ENCODE measurements around the gene MCF2L. TPM values are rescaled to one million over a fixed set of nuclear protein-coding genes. Genes with fewer than 3 reads are reported as not detected.

Gene MCF2L
- total RNA-seq, 1 experiment from 2014 or later = 5.9 TPM

- Histone ChIP-seq H3K4me2 (ENCODE audit: low read length) (no peak overlapping the region), H3K9me3 (ENCODE audit: low read length) (no peaks in the 10 kb centered on the region), H3K9ac (ENCODE audit: low read length) (no peak overlapping the region), H3K79me2 (ENCODE audit: low read length) (no peaks in the 10 kb centered on the region), H4K20me1 (ENCODE audit: low read length) (no peaks in the 10 kb centered on the region), H3K9me2 (replicated peaks; ENCODE audit: low read length) (no peaks in the 10 kb centered on the region), H3K27ac (ENCODE audit: low read length) (no peak overlapping the region), H3F3A (ENCODE audit: low read length, unreplicated experiment) (no peaks in the 10 kb centered on the region), H2AFZ (ENCODE audit: low read length) (no peak overlapping the region), H3K27me3 (ENCODE audit: low read length) (no peaks in the 10 kb centered on the region), H3K4me3 (ENCODE audit: low read length) (no peak overlapping the region), H3K4me1 (ENCODE audit: insufficient read depth, low read length) (peaks cover 9% of the 10 kb centered on the region), H3K36me3 (ENCODE audit: low read depth, low read length) (no peaks in the 10 kb centered on the region)
- TF ChIP-seq CTCF (conservative IDR thresholded peaks at IDR 0.05; ENCODE audit: low read depth, low read length) (no peak), EZH2phosphoT487 (IDR thresholded peaks at IDR 0.05; ENCODE audit: borderline replicate concordance, low read length) (no peak), EZH2 (IDR thresholded peaks at IDR 0.05; ENCODE audit: low read length, unreplicated experiment) (no peak)
- BruUV-seq (replicated peaks) = no TSS peak
- ChIA-PET POLR2A (ENCODE audit: unreplicated experiment) (no interaction called here), CTCF (no interaction called here)
- intact Hi-C loops (cut with micrococcal nuclease) = no loop called here
- ATAC-seq (no peak), DNase-seq (no peak)
These were observed 179.4 kb downstream of the MCF2L start for GRCh38 chr13:113148407-113148806.

GRCh38 chr13:113148940-113149503 lies 180.0 kb downstream of the MCF2L start:
- TF ChIP-seq EZH2phosphoT487 (IDR thresholded peaks at IDR 0.05; ENCODE audit: borderline replicate concordance, low read length) (no peak), CTCF (conservative IDR thresholded peaks at IDR 0.05; ENCODE audit: low read depth, low read length) (no peak), EZH2 (IDR thresholded peaks at IDR 0.05; ENCODE audit: low read length, unreplicated experiment) (no peak)
- H3K9ac ChIP-seq (ENCODE audit: low read length) = no peak overlapping the region
- no peak overlapping the region for H2AFZ ChIP-seq (ENCODE audit: low read length)
- no peaks in the 10 kb centered on the region for H3K36me3 ChIP-seq (ENCODE audit: low read depth, low read length)
- no peak overlapping the region for H3K27ac ChIP-seq (ENCODE audit: low read length)
- DNase-seq (no peak), ATAC-seq (no peak)
- no peaks in the 10 kb centered on the region for H3K9me3 ChIP-seq (ENCODE audit: low read length)
- no peak overlapping the region for H3K4me2 ChIP-seq (ENCODE audit: low read length)
- ChIA-PET POLR2A (ENCODE audit: unreplicated experiment) (no interaction called here), CTCF (no interaction called here)
- H4K20me1 ChIP-seq (ENCODE audit: low read length) = no peaks in the 10 kb centered on the region
- no peak overlapping the region for H3K4me3 ChIP-seq (ENCODE audit: low read length)
- H3F3A ChIP-seq (ENCODE audit: low read length, unreplicated experiment) = no peaks in the 10 kb centered on the region
- no peaks in the 10 kb centered on the region for H3K79me2 ChIP-seq (ENCODE audit: low read length)
- no TSS peak for BruUV-seq (replicated peaks)
- H3K4me1 ChIP-seq (ENCODE audit: insufficient read depth, low read length) = peaks cover 12% of the 10 kb centered on the region
- intact Hi-C loops (cut with micrococcal nuclease) = no loop called here
- H3K9me2 ChIP-seq (replicated peaks; ENCODE audit: low read length) = no peaks in the 10 kb centered on the region
- no peaks in the 10 kb centered on the region for H3K27me3 ChIP-seq (ENCODE audit: low read length)

Other genes starting within 250 kb of the MCF2L start
- gene F7, start 136.6 kb downstream of the MCF2L start, total RNA-seq (2014; rRNA removed) = not detected in 2 replicates
- not detected in 2 replicates for gene F10, start 153.6 kb downstream of the MCF2L start, total RNA-seq (2014; rRNA removed)
- not detected in 2 replicates for gene PROZ, start 189.4 kb downstream of the MCF2L start, total RNA-seq (2014; rRNA removed)
- 35.1 and 39.4 TPM in 2 replicates for gene PCID2, start 239.5 kb downstream of the MCF2L start, total RNA-seq (2014; rRNA removed)
- 82.4 and 88.7 TPM in 2 replicates for gene CUL4A, start 240.4 kb downstream of the MCF2L start, total RNA-seq (2014; rRNA removed)